PFSK-1 (cell line): ENCODE measurements around the gene RAB3C.

Source experiments
- POLR2AphosphoS5 ChIP-seq: IDR thresholded peaks from 2 replicates; pipeline ENCODE4 v1.6.1; 2012; ENCODE audit warnings: low read depth, mild to moderate bottlenecking, control low read depth, low read length, moderate library complexity
- REST ChIP-seq, 2 experiments: IDR thresholded peaks; 2 replicates each; pipeline versions ENCODE4 v1.6.1 to v1.8.0; 2011 to 2012; ENCODE audit warnings: low read depth in 2 of 2, low read length in 2 of 2, control low read depth in 1 of 2, inconsistent platforms in 1 of 2, mild to moderate bottlenecking in 1 of 2, moderate library complexity in 1 of 2; ENCODE audit not compliant: insufficient read depth in 1 of 2
- TAF1 ChIP-seq: IDR thresholded peaks from 2 replicates; pipeline ENCODE4 v1.6.1; 2012; ENCODE audit warnings: low read length, control low read depth, borderline replicate concordance; ENCODE audit not compliant: insufficient read depth

GRCh38 chr5:58717303-58718007, 134.6 kb downstream of the RAB3C start:
- no peak for TF ChIP-seq REST (IDR thresholded peaks at IDR 0.05; ENCODE audit: insufficient read depth in 1 of 2, low read depth in 2 of 2, low read length in 2 of 2)
- no peak for TF ChIP-seq TAF1
- no peak for TF ChIP-seq POLR2AphosphoS5
